SHP77 treated with DMSO at 0.1 percent for 48 hours (cell line): Measurements from ENCODE around the gene APOA1.
A peak's percentile ranks its signal among the peaks of the same experiment; 100 is the strongest.
"Not testable (repeated sequence)": the region's sequence is repeated elsewhere in the genome, so short reads cannot be mapped to it uniquely, and the experiment has no call there.

ENCODE experiments used
- DNase-seq: peaks from one replicate; lab custom pipeline; 2025; lab: John Stamatoyannopoulos, UW

APOA1 gene

DNA sequence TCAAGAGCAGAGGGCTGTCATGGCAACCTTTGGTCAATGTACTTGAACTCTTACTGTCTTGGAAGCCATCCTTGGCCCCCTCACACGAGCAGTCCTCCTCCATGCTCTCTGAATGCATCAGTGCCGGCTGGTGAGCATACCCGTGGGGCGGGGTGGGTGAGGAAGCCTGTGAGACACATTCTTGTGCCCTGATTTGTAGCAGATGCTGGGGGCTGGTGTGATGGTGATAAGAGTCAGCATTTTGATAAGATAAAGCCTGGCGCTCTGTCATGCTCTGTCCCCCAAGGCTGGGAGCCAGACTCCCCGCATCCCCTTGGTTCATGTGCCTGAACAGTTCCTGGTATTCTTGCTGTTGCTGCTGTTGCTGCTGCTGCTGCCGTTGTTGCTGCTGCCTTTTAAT, 20.5 kb upstream of the APOA1 start:
- no peak for DNase-seq

DNA sequence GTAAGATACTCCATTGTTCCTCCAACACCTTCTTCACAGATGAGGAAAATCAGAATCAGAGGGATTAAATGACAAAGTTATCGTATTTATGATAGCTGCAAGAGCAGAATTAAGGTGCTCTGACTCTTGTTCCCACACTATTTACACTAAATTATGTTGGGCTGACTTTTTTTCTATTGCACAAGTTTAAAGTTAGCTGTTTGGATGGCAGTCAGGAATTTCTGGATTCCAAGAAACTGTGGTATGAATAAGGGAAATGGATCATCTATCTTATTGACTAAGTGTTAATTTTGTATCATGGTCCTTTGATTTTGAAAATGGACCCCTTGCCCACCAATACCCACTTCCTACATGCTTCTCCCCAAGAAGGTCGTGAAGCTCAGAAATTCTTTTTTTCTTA, 19.9 kb upstream of the APOA1 start:
- DNase-seq, result no peak

DNA sequence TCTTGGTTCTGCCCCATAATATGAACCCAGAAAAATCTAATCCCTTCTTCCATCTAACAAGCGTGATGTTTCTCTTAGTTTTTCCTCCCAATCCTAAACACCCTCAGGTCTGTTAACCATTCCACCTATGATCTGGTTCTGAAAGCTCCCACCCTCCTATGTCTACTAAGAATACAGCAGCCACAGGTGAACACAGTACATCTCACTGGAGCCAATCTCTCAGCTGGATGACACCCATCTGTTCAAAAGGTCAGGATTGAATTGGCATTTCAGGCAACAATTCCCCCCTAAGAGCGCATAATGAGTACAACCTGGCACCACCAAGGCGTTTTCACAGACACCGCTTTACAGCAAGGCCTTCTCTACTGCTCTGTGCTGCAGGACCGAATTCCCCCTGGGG, 19.0 kb upstream of the APOA1 start:
- DNase-seq, result no peak

DNA sequence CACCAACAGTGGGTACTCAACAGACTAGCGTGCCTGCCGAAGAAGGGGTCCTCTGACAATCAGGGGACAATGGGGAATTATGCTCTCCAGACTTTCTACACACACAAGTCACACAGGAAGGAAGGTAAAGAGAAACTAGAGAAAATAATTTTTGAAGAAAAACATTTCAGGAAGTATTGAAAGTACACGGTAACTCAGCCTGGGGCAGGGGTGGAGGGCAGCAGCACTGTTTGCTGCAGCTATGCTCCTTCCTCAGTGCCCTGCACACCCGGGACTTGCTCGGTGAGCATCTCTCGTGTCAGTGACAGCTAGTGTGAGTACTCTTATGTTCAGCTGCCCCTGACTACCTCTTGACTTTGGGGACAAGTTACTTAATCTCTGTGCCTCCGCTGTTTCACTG, 18.0 kb upstream of the APOA1 start:
- DNase-seq, result no peak

DNA sequence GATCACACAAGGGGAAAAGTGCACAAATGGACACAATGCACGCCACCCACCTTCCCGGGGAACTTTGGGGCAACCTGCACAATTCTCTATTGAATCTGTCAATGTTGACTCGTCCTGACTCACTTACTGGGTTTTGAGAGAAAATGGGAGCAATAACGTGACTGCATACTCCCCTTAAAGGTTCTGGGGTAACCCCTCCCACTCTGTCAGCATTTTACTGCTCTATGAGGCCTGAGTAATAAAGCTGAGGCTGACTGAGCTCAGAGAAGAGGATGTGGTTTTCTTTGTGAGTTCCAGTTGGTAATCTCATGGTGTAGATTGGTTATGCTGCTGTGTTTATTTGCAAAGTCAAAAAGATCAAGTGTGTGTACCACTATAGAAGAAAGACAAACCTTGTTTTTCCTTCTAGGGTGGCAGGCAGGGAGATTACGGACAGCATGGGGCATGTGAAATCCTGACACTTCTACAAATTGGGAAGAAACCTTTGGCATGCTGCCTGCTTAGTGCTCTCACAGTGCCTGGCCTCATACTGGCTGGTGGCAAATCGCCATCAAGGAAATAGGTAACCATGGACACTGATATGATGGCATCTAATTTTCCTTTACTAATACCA, 16.1 kb upstream of the APOA1 start:
- DNase-seq, result no peak

DNA sequence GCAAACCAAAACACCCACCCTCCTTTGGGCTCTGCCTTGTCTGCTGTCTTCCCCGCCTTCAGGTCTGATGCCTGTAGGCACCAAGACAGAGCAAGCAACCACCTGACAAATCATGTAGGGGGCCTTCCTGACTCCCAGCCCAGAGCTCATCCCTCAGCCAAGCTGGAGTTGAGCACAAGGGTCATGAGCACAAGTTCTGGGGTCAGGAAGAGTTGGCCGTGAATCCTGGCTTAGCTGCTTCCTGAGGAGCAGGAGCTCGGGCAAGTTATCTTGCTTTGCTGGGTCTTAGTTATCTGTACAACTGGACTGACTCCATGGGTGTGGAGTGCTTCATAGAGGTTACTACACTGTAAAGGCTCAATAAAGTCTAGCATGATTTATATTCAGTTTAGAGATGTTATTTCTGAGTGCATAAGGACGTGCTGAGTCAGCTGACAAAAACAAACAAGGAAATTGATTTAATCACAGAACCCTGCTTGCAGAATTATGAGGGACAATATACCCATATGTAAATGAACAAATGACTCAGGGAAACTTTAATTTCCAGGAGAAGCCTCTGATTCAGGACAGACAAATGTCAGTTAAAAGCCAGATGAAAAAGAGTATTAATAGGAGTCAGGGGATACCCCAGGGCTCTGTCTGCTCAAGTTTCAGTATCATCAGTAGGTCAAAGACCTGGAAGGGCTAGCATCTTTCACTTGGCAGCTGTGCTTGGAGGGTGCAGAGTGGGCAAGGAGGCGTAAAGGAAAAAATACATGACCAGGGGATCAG, 15.0 kb upstream of the APOA1 start:
- DNase-seq, result no peak

DNA sequence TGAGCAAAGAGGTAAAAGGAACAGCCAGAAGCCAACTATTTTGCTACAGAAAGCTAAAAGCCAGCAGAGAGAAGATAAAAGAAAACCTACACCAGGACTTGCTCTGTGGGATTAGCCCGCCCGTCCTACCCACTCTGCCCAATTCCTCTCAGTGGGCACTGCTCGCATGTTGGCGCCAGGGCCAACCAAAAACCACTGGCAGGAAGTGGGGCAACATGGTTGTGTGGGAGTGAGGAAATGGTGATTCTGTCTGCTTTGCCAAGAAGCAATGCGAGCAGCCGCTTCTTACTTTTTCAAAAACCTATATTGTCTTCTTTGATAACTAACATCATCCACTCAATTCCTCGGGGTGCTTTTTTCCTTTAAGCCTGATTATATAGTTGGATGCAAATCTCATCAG, 14.2 kb upstream of the APOA1 start:
- DNase-seq, result no peak

DNA sequence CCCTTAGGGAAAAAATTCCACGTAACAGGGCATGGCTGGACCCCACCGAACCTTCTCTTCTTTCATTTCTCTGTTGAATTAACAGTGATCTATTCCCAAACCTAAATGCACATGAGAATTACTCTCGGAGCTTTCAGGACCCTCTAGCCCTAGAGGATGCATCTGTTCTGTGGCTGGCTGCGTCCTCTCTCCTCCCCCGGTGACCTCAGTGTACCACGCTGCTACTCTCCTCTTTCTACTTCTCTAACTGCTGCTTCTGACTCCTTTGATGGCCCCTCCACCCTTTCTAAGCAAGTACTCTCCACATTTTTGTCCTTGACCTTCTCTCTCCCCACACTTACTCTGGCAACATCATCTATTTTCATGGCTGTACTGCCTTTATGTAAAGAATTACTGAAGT, 12.1 kb upstream of the APOA1 start:
- no peak for DNase-seq

DNA sequence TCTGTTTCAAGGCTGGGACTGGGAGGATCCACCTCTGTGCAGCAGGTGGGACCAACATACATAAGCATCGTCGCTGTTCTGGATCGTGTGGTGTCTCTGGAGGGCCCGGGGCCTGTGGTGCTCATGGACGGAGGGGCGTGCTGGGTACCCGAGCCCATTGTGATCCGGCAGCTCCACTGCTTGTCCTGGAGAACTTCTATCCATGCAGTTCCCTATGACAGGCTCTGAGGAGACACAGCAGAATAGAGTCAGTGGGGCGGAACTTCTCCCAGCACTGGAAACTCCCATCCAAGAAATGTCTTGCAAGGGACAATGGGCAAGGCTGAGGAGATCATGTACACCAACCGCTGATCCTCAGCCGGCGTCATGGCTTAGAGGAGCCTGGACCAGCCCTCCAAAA, 11.6 kb upstream of the APOA1 start:
- DNase-seq, result no peak

DNA sequence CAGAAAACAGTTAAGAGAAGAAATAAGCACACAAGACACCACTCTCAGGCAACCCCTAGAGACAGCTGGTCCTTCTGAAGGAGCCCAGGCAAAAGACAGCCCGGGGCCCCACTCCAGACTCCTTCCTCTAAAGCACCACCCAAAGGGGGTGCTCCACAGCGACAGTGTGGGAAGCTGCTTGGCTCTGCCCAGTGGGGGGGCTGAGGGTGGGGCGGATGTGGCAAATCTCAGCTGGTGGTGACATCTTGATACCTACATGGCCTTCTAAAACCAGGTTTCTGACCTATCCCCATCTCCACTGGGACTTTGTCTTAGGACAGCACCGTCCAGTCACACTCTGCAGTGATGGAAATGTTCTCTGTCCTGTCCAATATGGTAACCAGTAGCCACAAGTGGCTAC, 10.2 kb upstream of the APOA1 start:
- DNase-seq, result no peak

DNA sequence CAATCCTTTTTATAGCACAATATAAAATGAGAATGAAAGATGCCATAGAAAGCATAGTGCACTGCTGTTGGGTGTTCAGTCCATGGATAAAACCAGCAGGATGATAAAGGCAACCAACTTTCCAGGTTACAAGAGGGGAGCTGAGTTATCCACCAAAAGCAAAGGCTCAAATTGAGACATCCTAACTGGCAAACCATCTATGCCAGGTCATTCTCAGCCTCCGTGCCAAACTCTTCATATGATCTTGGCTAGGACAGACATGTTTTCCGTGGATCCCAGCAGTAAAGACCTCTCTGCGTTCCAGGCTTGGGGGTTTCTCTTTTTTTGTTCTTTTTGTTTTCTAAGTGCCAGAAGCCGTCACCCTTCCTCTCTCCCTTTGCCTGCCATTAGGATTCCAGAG, 7.3 kb upstream of the APOA1 start:
- no peak for DNase-seq

DNA sequence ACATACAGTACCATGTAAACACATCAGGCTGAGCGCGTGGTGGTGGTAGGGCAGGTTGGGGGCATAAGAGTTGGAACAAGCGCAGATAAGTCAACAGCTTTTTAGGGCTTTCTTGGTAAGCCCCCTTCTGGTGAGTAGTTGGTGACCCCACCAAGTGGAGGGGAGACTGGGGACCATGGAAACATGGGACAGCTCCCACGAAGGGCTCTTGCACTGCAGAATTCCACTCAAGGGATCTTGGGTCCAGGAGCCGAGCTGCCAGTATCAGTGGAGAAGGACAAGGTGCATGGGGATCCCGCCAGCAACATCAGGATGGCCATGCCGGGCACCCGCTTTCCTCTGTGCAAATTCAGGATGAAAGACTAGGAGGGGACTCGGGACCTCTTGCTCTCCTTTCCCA, 6.2 kb upstream of the APOA1 start:
- DNase-seq, result no peak

DNA sequence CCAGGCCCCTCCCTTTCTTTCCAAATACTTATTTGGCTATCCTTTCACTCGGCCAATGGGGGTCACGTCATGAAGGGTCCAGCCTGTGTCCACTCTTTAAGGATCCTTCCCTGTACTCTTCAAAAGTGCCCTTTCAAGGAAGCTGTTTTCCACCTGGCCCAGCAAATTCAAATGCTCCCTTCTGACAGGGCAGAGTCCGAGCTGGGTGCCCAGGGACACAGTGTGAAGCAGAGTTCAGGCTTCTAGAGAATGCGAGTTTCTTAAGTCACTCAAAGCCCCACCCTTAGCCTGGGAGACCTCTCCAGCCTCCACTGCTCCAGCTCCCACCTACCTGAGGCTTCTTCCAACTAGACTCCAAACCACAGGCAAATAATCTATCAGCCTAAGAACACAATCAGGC, 5.5 kb upstream of the APOA1 start:
- DNase-seq, result no peak

DNA sequence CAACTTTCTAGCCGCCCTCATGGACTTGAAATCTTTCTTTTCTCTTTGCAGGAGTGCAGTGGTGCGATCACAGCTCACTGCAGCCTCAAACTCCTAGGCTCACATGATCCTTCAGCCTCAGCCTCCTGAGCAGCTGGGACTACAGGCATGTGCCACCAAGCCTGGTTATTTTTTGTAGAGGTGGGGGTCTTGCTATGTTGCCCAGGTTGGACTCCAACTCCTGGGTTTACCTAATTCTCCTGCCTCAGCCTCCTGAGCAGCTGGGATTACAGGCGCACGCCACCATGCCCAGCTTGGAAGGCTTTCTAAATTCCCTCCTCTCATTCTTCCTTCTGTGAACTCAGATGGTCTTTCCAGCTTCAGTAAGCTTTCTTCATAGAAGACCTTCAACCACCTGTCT, 4.7 kb upstream of the APOA1 start:
- no peak for DNase-seq

DNA sequence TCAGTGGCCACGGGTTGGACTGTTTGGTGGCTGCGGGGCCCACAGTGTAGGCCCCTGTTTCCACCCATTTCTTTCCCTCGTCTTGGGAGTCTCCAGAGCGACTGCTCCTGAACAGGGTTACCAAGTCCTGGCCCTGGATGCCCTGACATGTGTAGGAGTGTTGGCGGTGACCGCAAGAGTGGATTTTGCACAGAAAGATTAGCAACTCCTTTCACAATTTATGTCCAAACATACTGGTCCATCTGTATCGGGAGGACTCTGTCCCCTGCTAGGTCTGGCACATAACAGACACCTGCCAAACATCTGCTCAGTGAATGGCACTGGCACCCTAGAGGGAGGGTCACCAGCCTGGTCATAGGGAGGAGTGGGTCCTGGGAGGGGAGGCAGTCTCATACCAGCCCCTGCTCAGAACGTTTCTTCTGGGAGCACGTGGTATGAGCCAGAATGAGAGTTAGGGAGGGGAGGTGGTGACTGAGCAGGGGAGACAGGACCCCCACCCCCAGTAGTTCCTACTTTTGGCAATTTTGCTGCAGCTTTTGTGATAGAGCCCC, 3.4 kb upstream of the APOA1 start:
- no peak for DNase-seq

DNA sequence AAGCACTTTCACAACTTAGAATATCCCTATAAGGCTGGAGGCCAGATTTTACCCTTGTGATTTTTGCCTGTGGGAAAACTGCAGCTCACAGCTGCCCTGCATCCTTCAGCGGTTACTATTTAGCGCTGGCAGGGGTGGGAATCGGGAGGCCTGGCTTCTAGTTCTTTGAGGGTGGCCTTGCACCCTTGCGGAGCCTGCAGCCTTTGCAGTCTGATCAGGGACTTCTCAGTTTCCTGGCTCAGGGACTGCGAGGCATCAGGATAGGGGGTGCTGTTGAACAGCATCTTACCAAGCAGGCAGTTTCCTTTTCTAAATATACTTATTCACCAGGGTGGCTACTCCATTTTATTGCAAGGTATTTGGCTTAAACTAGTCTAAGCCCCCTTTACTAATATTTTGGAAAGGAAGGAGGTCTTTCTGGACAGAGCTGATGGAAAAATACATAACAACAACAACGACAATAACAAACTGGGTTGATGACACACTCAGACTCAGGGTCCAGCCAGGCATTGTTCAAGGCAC, 2.9 kb upstream of the APOA1 start:
- DNase-seq, result no peak

DNA sequence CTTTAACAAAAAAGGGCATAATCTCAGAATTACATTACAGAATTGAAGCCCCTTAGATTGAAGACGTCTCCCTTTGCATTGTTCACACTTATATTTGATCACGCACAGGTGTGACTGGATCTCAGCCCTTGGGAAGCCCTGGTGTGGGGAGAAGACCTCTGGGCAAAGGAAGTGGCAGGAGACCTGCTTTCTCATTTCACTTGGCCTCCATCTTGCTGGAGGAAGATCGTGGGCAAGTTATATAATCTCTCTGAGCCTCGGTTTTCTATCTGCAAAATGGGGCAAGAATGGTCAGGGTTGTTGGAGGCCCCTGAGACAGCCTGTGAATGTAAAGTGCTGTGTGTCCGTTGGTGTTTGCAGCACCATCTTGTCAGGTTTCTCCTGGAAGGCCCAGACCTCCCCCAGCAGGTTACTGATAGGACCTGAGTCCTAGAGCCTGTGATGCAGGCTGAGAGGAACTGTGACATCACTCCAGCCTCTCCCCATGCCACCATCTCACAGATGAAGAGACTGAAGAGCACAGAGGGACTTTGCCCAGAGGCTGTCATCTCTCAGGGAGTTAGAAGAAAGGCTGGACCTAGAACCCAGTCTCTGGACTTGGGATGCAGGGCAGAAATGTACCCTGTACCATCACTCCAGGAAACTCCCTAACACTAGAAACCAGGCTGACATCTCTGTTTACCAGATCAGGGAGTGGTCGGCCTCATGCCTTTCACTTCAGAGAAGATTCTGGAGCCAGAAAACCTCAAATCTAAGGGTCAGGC, 1.1 kb upstream of the APOA1 start:
- DNase-seq, result no peak

DNA sequence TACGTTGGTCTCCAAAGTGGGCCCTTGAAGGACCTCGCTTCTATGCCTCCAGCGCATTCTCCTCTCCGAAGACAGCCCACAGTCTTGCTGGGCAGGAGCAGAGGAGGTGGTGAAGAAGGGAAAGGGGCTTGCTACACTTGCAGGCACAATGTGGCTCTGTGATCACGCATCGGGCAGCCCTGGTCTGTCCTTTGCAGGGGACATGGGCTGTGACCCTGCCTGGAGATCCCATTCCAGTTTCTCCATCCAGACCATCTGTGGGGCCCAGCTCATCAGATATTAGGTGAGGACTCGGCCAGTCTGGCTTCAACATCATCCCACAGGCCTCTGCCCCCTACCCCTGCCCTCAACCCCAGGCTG, 810 bp downstream of the APOA1 start:
- DNase-seq, result no peak

DNA sequence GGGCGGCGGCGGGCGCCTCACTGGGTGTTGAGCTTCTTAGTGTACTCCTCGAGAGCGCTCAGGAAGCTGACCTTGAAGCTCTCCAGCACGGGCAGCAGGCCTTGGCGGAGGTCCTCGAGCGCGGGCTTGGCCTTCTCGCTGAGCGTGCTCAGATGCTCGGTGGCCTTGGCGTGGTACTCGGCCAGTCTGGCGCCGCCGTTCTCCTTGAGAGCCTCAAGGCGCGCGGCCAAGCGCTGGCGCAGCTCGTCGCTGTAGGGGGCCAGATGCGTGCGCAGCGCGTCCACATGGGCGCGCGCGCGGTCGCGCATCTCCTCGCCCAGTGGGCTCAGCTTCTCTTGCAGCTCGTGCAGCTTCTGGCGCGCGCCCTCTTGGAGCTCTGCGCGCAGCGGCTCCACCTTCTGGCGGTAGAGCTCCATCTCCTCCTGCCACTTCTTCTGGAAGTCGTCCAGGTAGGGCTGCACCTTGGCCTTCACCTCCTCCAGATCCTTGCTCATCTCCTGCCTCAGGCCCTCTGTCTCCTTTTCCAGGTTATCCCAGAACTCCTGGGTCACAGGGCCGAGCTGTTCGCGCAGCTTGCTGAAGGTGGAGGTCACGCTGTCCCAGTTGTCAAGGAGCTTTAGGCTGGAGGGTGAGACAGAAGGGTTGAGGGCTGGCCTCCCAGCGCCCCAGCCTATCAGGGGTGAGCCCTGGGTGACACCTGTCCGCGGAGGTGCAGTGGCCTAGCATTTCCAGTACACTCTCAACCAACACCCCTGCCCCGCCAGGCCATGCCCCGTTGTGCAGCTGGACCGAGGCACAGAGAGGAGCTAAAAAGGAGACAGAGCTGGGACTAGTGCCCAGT, 1.4 kb downstream of the APOA1 start:
- peak; percentile 55 for DNase-seq

DNA sequence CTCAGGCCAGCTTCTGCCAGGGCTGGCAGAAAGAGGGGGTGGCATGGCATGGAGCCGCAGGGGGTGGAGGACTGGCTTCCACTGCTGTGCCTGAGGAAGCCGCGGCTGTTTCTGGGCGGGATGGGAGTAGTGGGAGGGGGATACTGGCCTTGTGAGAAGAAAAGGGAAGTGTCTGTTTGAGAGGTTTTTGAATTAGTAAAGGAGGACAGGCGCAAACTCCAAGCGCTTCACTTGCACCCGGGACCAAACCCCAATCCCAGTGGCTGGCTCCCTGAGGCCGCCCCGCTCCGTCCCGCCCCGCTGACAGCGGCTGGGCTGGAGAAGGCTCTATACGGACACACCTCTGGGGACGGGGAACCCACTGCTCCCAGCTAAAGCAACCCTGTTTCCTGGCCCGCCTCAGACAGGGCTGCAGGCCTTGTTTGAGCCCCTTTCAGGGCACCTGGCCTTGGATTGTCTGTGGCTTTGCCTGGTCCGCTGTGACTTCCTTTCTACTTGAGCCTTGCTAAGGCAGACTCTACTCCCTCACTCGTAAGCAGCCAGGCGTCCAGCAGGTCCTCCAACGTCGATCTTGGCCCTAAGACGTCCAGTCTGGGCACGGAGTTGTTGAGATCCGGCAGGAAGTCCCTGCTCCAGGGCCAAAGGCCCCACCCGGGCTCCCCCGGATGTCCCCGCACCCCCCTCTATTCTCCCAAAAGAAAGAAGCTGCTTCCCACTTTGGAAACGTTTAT, 2.2 kb downstream of the APOA1 start:
- DNase-seq, result no peak

DNA sequence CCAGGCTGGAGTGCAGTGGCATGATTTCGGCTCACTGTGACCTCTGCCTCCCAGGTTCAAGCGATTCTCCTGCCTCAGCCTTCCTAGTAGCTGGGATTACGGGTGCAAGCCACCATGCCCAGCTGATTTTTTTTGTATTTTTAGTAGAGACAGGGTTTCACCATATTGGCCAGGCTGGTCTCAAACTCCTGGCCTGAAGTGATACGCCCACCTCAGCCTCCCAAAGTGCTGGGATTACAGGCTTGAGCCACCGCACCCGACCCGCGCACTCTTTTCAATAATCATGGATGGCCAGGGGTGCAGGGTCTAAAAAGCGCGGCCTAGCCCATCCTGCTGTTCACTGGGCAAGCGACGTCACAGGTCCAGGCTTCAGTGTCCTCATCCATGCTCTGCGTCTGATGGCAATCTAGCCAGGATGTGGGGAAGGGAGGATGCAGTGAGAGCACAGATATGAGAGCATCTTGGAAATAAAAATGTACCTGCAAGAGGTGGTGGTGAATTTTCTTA, 2.8 kb downstream of the APOA1 start:
- DNase-seq, result not testable (repeated sequence)
